ENCODE data around the gene PPP2R2B. TPM values are rescaled to one million over a fixed set of nuclear protein-coding genes. Genes with fewer than 3 reads are reported as not detected.

PPP2R2B gene
- total RNA-seq, 1 donor from 2014 or later = 1.2 TPM

DNA sequence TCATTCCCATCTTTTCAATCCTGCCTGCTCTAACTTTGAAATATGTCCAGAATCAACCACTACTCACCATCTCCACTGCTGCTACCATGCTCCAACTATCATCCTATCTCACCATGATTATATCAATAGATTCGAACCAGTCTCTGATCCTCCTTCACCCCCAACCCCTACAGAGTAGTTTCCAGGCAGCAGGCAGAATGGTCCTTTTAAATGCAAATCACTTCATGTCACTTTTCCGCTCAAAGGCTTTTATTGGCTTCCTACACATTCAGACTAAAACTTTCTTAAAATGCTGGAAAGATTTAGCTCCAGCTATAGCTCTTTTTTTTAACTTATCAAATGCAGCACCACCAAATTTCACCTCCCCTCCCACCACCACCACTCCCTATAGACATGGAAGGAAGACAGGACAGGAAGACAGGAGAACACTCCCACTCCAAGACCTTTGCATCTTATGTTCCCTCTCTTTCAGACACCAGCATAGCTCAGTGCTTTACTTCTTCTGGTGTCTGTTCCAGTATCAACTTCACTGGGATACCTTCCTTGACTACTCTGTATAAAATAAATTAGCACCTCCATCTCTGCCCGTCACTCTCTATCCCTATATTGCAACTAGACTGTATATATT is 9.9 kb upstream of the PPP2R2B start:
- Histone ChIP-seq H3K27me3 (no peaks in the 10 kb centered on the region), H3K4me1 (no peaks in the 10 kb centered on the region), H3K27ac (no peak overlapping the region), H3K4me3 (no peak overlapping the region), H3K9me3 (no peaks in the 10 kb centered on the region), H3K36me3 (no peaks in the 10 kb centered on the region)
- intact Hi-C loops (cut with DNase I) = no loop called here
- TF ChIP-seq, protein P1, sequence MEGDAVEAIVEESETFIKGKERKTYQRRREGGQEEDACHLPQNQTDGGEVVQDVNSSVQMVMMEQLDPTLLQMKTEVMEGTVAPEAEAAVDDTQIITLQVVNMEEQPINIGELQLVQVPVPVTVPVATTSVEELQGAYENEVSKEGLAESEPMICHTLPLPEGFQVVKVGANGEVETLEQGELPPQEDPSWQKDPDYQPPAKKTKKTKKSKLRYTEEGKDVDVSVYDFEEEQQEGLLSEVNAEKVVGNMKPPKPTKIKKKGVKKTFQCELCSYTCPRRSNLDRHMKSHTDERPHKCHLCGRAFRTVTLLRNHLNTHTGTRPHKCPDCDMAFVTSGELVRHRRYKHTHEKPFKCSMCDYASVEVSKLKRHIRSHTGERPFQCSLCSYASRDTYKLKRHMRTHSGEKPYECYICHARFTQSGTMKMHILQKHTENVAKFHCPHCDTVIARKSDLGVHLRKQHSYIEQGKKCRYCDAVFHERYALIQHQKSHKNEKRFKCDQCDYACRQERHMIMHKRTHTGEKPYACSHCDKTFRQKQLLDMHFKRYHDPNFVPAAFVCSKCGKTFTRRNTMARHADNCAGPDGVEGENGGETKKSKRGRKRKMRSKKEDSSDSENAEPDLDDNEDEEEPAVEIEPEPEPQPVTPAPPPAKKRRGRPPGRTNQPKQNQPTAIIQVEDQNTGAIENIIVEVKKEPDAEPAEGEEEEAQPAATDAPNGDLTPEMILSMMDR (IDR thresholded peaks at IDR 0.05) = no peak
- ATAC-seq = no peak
- DNase-seq = no peak

- Histone ChIP-seq H3K27ac (no peak overlapping the region), H3K36me3 (no peaks in the 10 kb centered on the region), H3K27me3 (peaks cover 5% of the 10 kb centered on the region), H3K9me3 (no peaks in the 10 kb centered on the region), H3K4me3 (no peak overlapping the region), H3K4me1 (no peaks in the 10 kb centered on the region)
- DNase-seq (no peak), ATAC-seq (no peak)
- TF ChIP-seq, protein P1 (IDR thresholded peaks at IDR 0.05) = no peak
- intact Hi-C loops (cut with DNase I) = no loop called here
Measured at GRCh38 chr5:146884066-146884626, 5.6 kb upstream of the PPP2R2B start.

- Histone ChIP-seq H3K4me1 (peaks cover 3% of the 10 kb centered on the region), H3K27ac (no peak overlapping the region), H3K4me3 (no peak overlapping the region), H3K9me3 (no peaks in the 10 kb centered on the region), H3K36me3 (no peaks in the 10 kb centered on the region), H3K27me3 (peaks cover 12% of the 10 kb centered on the region)
- intact Hi-C loops (cut with DNase I) = no loop called here
- no peak for ATAC-seq
- no peak for DNase-seq
- TF ChIP-seq, protein P1 (IDR thresholded peaks at IDR 0.05) = no peak
Measured at GRCh38 chr5:146883511-146883910, 5.0 kb upstream of the PPP2R2B start.

- no peaks in the 10 kb centered on the region for H3K9me3 ChIP-seq
- intact Hi-C loops (cut with DNase I) = no loop called here
- DNase-seq = no peak
- ATAC-seq = peak; percentile 54
- no peak overlapping the region for H3K27ac ChIP-seq
- H3K36me3 ChIP-seq = no peaks in the 10 kb centered on the region
- H3K4me3 ChIP-seq = no peak overlapping the region
- H3K4me1 ChIP-seq = peaks cover 15% of the 10 kb centered on the region
- TF ChIP-seq, protein P1 (IDR thresholded peaks at IDR 0.05) = no peak
- H3K27me3 ChIP-seq = peaks cover 32% of the 10 kb centered on the region
Measured at GRCh38 chr5:146880966-146881365, 2.4 kb upstream of the PPP2R2B start.

DNA sequence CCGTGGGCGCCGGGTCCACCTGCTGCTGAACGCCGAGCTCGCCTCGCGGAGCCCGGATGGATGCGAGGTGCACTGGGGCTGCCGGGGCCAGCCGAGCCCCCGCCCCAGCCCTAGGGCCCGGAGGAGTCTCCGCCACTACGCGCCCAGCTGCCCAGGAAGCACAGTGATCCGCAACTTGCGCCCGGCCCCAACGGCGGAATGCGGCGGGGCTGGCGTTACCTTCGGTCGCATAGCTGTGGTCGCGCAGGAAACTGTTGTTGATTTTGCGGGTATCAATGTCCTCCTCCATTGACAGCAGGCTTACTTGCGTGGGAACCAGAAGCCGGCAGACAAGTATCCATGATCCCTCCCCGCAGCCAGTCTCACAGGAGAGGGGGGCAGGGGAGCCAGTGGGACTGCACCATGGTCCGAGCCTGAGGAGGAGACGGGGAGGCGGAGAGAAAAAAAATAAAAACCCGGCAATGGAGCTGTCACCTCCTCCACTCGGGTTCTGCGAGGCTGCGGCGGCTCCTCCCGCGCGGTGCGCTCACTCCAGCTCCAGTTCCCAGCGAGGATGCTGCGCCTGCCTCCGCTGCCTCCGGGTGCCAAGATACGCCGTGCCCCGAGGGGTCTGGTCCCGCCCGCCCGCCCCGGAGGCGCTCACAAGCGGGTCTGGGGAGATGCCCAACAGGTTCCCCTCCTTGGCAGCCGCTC is 628 bp downstream of the PPP2R2B start:
- Histone ChIP-seq H3K36me3 (no peaks in the 10 kb centered on the region), H3K4me3 (peak overlapping the region; percentile 48), H3K4me1 (peaks cover 15% of the 10 kb centered on the region), H3K27me3 (peaks cover 32% of the 10 kb centered on the region), H3K27ac (no peak overlapping the region), H3K9me3 (no peaks in the 10 kb centered on the region)
- peak; percentile 59 for DNase-seq
- TF ChIP-seq, protein P1 (IDR thresholded peaks at IDR 0.05) = no peak
- ATAC-seq = peak; percentile 49
- intact Hi-C loops (cut with DNase I) = no loop called here

All from upper lobe of right lung (tissue), 1 donor.